Measurements from ENCODE around the gene ELMO2. TPM values are rescaled to one million over a fixed set of nuclear protein-coding genes. Genes with fewer than 3 reads are reported as not detected.
A peak's percentile ranks its signal among the peaks of the same experiment; 100 is the strongest.

Gene ELMO2
- total and polyA plus RNA-seq, 8 donors, result 9.9 to 37.7 (median 22.5) TPM

- H3K4me1 ChIP-seq, result peaks cover 0 to 18% (median 13%) of the 10 kb centered on the region in 4 donors
- H3K4me3 ChIP-seq, result no peak overlapping the region
- no peak for DNase-seq
- no peaks in the 10 kb centered on the region for H3K9me3 ChIP-seq
- TF ChIP-seq EP300 (IDR thresholded peaks at IDR 0.05) (no peak), CTCF (IDR thresholded peaks at IDR 0.05) (no peak), POLR2A (IDR thresholded peaks at IDR 0.05) (no peak), POLR2AphosphoS5 (IDR thresholded peaks at IDR 0.05) (no peak)
- H3K27me3 ChIP-seq, result peaks cover 0 to 99% (median 19%) of the 10 kb centered on the region in 3 donors
- H3K27ac ChIP-seq, result no peak overlapping the region
- intact Hi-C loops (cut with DNase I; ENCODE audit: low total_unique reads), result no loop called here
- 65 to 79% (median 69%) methylated on average over 7 to 8 of the region's 8 CpGs for WGBS, 5 donors
- no peaks in the 10 kb centered on the region for H3K36me3 ChIP-seq
These were observed 73.0 kb downstream of the ELMO2 start for GRCh38 chr20:46333161-46333991.

- TF ChIP-seq CTCF (IDR thresholded peaks at IDR 0.05), result no peak
- TF ChIP-seq POLR2A (IDR thresholded peaks at IDR 0.05), result no peak
- TF ChIP-seq EP300 (IDR thresholded peaks at IDR 0.05), result no peak
- TF ChIP-seq POLR2AphosphoS5 (IDR thresholded peaks at IDR 0.05), result no peak
- intact Hi-C loops (cut with DNase I; ENCODE audit: low total_unique reads), result no loop called here
- H3K4me3 ChIP-seq, result no peak overlapping the region
- H3K4me1 ChIP-seq, result peaks cover 0 to 18% (median 13%) of the 10 kb centered on the region in 4 donors
- no peaks in the 10 kb centered on the region for H3K36me3 ChIP-seq
- no peak for DNase-seq
- H3K27me3 ChIP-seq, result peaks cover 0 to 99% (median 14%) of the 10 kb centered on the region in 3 donors
- no peak overlapping the region for H3K27ac ChIP-seq
- WGBS, 5 donors, result 43 to 74% (median 55%) methylated on average over 9 to 12 of the region's 12 CpGs
- no peaks in the 10 kb centered on the region for H3K9me3 ChIP-seq
These were observed 73.8 kb downstream of the ELMO2 start for GRCh38 chr20:46332373-46333160.

GRCh38 chr20:46331611-46332361 lies 74.6 kb downstream of the ELMO2 start:
- H3K36me3 ChIP-seq, result no peaks in the 10 kb centered on the region
- peak; percentile 39 to 69 for DNase-seq
- intact Hi-C loops (cut with DNase I; ENCODE audit: low total_unique reads), result no loop called here
- H3K9me3 ChIP-seq, result no peaks in the 10 kb centered on the region
- H3K4me3 ChIP-seq, result no peak overlapping the region
- H3K27ac ChIP-seq, result peak overlapping the region in 1 of 5 donors; percentile 32
- H3K27me3 ChIP-seq, result peaks cover 0 to 98% (median 12%) of the 10 kb centered on the region in 3 donors
- peaks cover 0 to 18% (median 13%) of the 10 kb centered on the region in 4 donors for H3K4me1 ChIP-seq
- TF ChIP-seq POLR2AphosphoS5 (IDR thresholded peaks at IDR 0.05) (no peak), CTCF (IDR thresholded peaks at IDR 0.05) (no peak), POLR2A (IDR thresholded peaks at IDR 0.05) (no peak), EP300 (IDR thresholded peaks at IDR 0.05) (no peak)
- WGBS, 5 donors, result 50 to 64% (median 55%) methylated on average over 13 of the region's 13 CpGs

Measured in stomach (tissue), 9 donors.